Motor neuron (in vitro differentiated cells): ENCODE measurements around the gene RBM26. TPM values are rescaled to one million over a fixed set of nuclear protein-coding genes. Genes with fewer than 3 reads are reported as not detected.

ENCODE experiments used
- ATAC-seq, 8 experiments: fragments of 200-7000 bp; cut with Tn5 transposase; replicated peaks in 6 of 8; 2 replicates each; pipeline ENCODE4 v1.8.0; 2021; ENCODE audit warnings: mild to moderate bottlenecking in 8 of 8, moderate library complexity in 8 of 8
- H3K27ac ChIP-seq, 2 donors: fragments of 250-450 bp; sonication (Bioruptor Pico); 2 replicates each; pipeline ENCODE4 v1.9.0; 2021; ENCODE audit warnings: antibody characterized with exemption in 2 of 2, mild to moderate bottlenecking in 2 of 2, moderate library complexity in 1 of 2
- H3K4me1 ChIP-seq, 2 donors: fragments of 250-450 bp; sonication (Bioruptor Pico); replicated peaks in 1 of 2; 2 replicates each; pipeline ENCODE4 v1.6.1; 2021; ENCODE audit warnings: antibody characterized with exemption in 2 of 2, mild to moderate bottlenecking in 2 of 2, moderate library complexity in 1 of 2
- H3K4me3 ChIP-seq, 5 donors: fragments of 250-450 bp; sonication (Bioruptor Pico); 2 replicates each; pipeline ENCODE4 v1.9.0; 2021; ENCODE audit warnings: antibody characterized with exemption in 5 of 5, mild to moderate bottlenecking in 5 of 5, moderate library complexity in 4 of 5
- WGBS, 10 experiments: fragments of 450-650 bp; shearing (Covaris generic); methylation state at CpG; one replicate each; pipeline ENCODE4 v1.0.0; 2022; 5-methylcytosine and 5-hydroxymethylcytosine counted together
- in situ Hi-C, 9 experiments: fragments of 400-800 bp; cut with MboI; loops; one replicate each; pipeline ENCODE4 v1.15.0; 2021; ENCODE audit warnings: low sequenced_read_pairs in 9 of 9, low pct_unique_long_range_greater_than_20kb in 2 of 9; ENCODE audit not compliant: unreplicated experiment in 9 of 9
- total RNA-seq, 8 experiments: library from RNA; unstranded; fragments of 300-600 nt; gene quantifications; 2 replicates each; pipeline versions ENCODE4 v1.2.3 to v1.2.4, GENCODE V29; 2022

RBM26 gene
- total RNA-seq, 8 experiments from 2014 or later: 37.0 to 66.2 (median 43.2) TPM

- in situ Hi-C loops: no loop called here
- ATAC-seq: no peak
- H3K27ac ChIP-seq: no peak overlapping the region
- no peaks in the 10 kb centered on the region for H3K4me1 ChIP-seq
- no peak overlapping the region for H3K4me3 ChIP-seq
These were observed 11.7 kb upstream of the RBM26 start for GRCh38 chr13:79417741-79418140.

GRCh38 chr13:79413521-79413920 is 7.5 kb upstream of the RBM26 start:
- H3K4me3 ChIP-seq: no peak overlapping the region
- H3K27ac ChIP-seq: no peak overlapping the region
- ATAC-seq: no peak
- in situ Hi-C loops: no loop called here
- 61 to 100% (median 95%) methylated on average over 1 to 3 of the region's 3 CpGs; no CpG with 5 or more reads in 4 of the 10 experiments for WGBS, 10 experiments
- peaks cover 0 to 3% of the 10 kb centered on the region in 2 donors for H3K4me1 ChIP-seq

- Histone ChIP-seq H3K27ac (no peak overlapping the region), H3K4me3 (no peak overlapping the region), H3K4me1 (peaks cover 5 to 16% of the 10 kb centered on the region in 2 donors)
- WGBS, 10 experiments: 50 to 87% (median 65%) methylated on average over 2 to 4 of the region's 4 CpGs
- in situ Hi-C loops: no loop called here
- ATAC-seq: no peak
These were observed 3.8 kb upstream of the RBM26 start for GRCh38 chr13:79409828-79410227.

GRCh38 chr13:79407349-79407979 is 1.4 kb upstream of the RBM26 start:
- peak overlapping the region in 3 of 5 donors; percentile 79 to 100 (median 85) for H3K4me3 ChIP-seq
- WGBS, 10 experiments: 83 to 98% (median 94%) methylated on average over 2 to 4 of the region's 4 CpGs; no CpG with 5 or more reads in 2 of the 10 experiments
- H3K4me1 ChIP-seq: peaks cover 9 to 24% of the 10 kb centered on the region in 2 donors
- no peak overlapping the region for H3K27ac ChIP-seq
- in situ Hi-C loops: no loop called here
- no peak for ATAC-seq

- peak in 5 of 8 experiments; percentile 12 to 43 (median 26) for ATAC-seq
- WGBS, 10 experiments: 0 to 40% (median 0%) methylated on average over 1 to 4 of the region's 4 CpGs; no CpG with 5 or more reads in 2 of the 10 experiments
- peak overlapping the region; percentile 97 for H3K27ac ChIP-seq
- peaks cover 11 to 31% of the 10 kb centered on the region in 2 donors for H3K4me1 ChIP-seq
- H3K4me3 ChIP-seq: peak overlapping the region; percentile 79 to 100 (median 90)
- in situ Hi-C loops: no loop called here
These were observed 498 bp upstream of the RBM26 start for GRCh38 chr13:79406597-79406908.

- in situ Hi-C loops: no loop called here
These were observed 589 bp downstream of the RBM26 start for GRCh38 chr13:79405501-79405830.

GRCh38 chr13:79404985-79405384 is 1.1 kb downstream of the RBM26 start:
- Histone ChIP-seq H3K27ac (peak overlapping the region; percentile 97), H3K4me1 (peaks cover 11 to 34% of the 10 kb centered on the region in 2 donors), H3K4me3 (peak overlapping the region; percentile 79 to 100 (median 90))
- 0 to 10% (median 1%) methylated on average over 2 to 10 of the region's 10 CpGs; no CpG with 5 or more reads in 1 of the 10 experiments for whole genome bisulfite sequencing, 10 experiments
- ATAC-seq: no peak
- in situ Hi-C loops: no loop called here

More at GRCh38 chr13:79405501-79405830, 589 bp downstream of the RBM26 start:
- peaks cover 11 to 34% of the 10 kb centered on the region in 2 donors for H3K4me1 ChIP-seq
- H3K4me3 ChIP-seq: peak overlapping the region; percentile 79 to 100 (median 90)
- peak overlapping the region; percentile 97 for H3K27ac ChIP-seq
- peak in 6 of 8 experiments; percentile 4 to 71 (median 66) for ATAC-seq
- 0 to 3% (median 0%) methylated on average over 3 to 9 of the region's 19 CpGs; no CpG with 5 or more reads in 3 of the 10 experiments for WGBS, 10 experiments

- Histone ChIP-seq H3K4me3 (peak overlapping the region; percentile 79 to 100 (median 90)), H3K27ac (no peak overlapping the region), H3K4me1 (peaks cover 11 to 34% of the 10 kb centered on the region in 2 donors)
- no peak for ATAC-seq
- in situ Hi-C loops: no loop called here
- 0 to 100% (median 6%) methylated on average over 1 of the region's 1 CpG; no CpG with 5 or more reads in 6 of the 10 experiments for WGBS, 10 experiments
These were observed 1.7 kb downstream of the RBM26 start for GRCh38 chr13:79404361-79404760.

- no peak overlapping the region for H3K27ac ChIP-seq
- H3K4me1 ChIP-seq: peaks cover 11 to 31% of the 10 kb centered on the region in 2 donors
- H3K4me3 ChIP-seq: peak overlapping the region; percentile 79 to 100 (median 90)
- WGBS, 10 experiments: 37 to 83% (median 62%) methylated on average over 1 to 4 of the region's 4 CpGs; no CpG with 5 or more reads in 1 of the 10 experiments
- in situ Hi-C loops: no loop called here
- no peak for ATAC-seq
These were observed 2.9 kb downstream of the RBM26 start for GRCh38 chr13:79403113-79403512.

- Histone ChIP-seq H3K27ac (no peak overlapping the region), H3K4me3 (peak overlapping the region in 3 of 5 donors; percentile 90 to 100 (median 94)), H3K4me1 (peaks cover 11 to 27% of the 10 kb centered on the region in 2 donors)
- WGBS, 10 experiments: 43 to 75% (median 51%) methylated on average over 2 of the region's 2 CpGs; no CpG with 5 or more reads in 1 of the 10 experiments
- no peak for ATAC-seq
- in situ Hi-C loops: no loop called here
These were observed 3.4 kb downstream of the RBM26 start for GRCh38 chr13:79402679-79403078.

GRCh38 chr13:79402074-79402635 is 3.9 kb downstream of the RBM26 start:
- Histone ChIP-seq H3K4me3 (peak overlapping the region in 1 of 5 donors; percentile 14), H3K4me1 (peaks cover 9 to 21% of the 10 kb centered on the region in 2 donors), H3K27ac (no peak overlapping the region)
- ATAC-seq: no peak
- in situ Hi-C loops: no loop called here
- 47 to 94% (median 65%) methylated on average over 2 of the region's 2 CpGs; no CpG with 5 or more reads in 1 of the 10 experiments for WGBS, 10 experiments

GRCh38 chr13:79401259-79402070 is 4.6 kb downstream of the RBM26 start:
- H3K27ac ChIP-seq: no peak overlapping the region
- no peak for ATAC-seq
- WGBS, 10 experiments: 63 to 100% (median 87%) methylated on average over 1 to 2 of the region's 2 CpGs
- no peak overlapping the region for H3K4me3 ChIP-seq
- H3K4me1 ChIP-seq: peaks cover 6 to 18% of the 10 kb centered on the region in 2 donors
- in situ Hi-C loops: no loop called here

- no peak overlapping the region for H3K27ac ChIP-seq
These were observed 7.1 kb downstream of the RBM26 start for GRCh38 chr13:79398915-79399314.

More at GRCh38 chr13:79398915-79399314, 7.1 kb downstream of the RBM26 start:
- in situ Hi-C loops: no loop called here
- 33 to 100% (median 88%) methylated on average over 1 of the region's 1 CpG; no CpG with 5 or more reads in 4 of the 10 experiments for WGBS, 10 experiments
- Histone ChIP-seq H3K4me3 (no peak overlapping the region), H3K4me1 (peaks cover 3 to 18% of the 10 kb centered on the region in 2 donors)
- peak in 4 of 8 experiments; percentile 11 to 68 (median 37) for ATAC-seq
